PC-3 (cell line): ENCODE results near the gene IL25. TPM values are rescaled to one million over a fixed set of nuclear protein-coding genes. Genes with fewer than 3 reads are reported as not detected.

Experiments used
- ATAC-seq: fragments of 200-7000 bp; cut with Tn5 transposase; 2 replicates; pipeline ENCODE4 v1.9.1; 2020; ENCODE audit warnings: mild to moderate bottlenecking, moderate library complexity
- BruUV-seq: library from RNA; stranded (reverse); fragments of 400-500 nt; replicated peaks from 2 replicates; lab custom pipeline; 2021; lab: Mats Ljungman, UMichigan
- CTCF ChIA-PET: fragments of 300-600 bp; sonication (Branson Sonifier 250); formaldehyde crosslinking; loops from one replicate; lab custom pipeline; 2022; ENCODE audit warnings: antibody characterized with exemption; lab: Charles Lee
- POLR2A ChIA-PET: fragments of 300-600 bp; sonication (Branson Sonifier 250); formaldehyde crosslinking; loops from one replicate; lab custom pipeline; 2022; ENCODE audit warnings: antibody characterized with exemption; ENCODE audit not compliant: unreplicated experiment; lab: Charles Lee
- DNase-seq: peaks from one replicate; pipeline ENCODE4 v3.0.0-alpha.2; 2015
- H2AFZ ChIP-seq: fragments of 300-600 bp; sonication (generic); 2 replicates; pipeline ENCODE4 v1.6.0; 2016; ENCODE audit warnings: antibody characterized with exemption, low read length
- H3F3A ChIP-seq: fragments of 300-600 bp; sonication (generic); one replicate; pipeline ENCODE4 v1.6.0; 2017; ENCODE audit warnings: antibody characterized with exemption, low read length, control low read depth, mild to moderate bottlenecking; ENCODE audit not compliant: unreplicated experiment
- H3K27ac ChIP-seq: fragments of 300-600 bp; sonication (generic); 2 replicates; pipeline ENCODE4 v1.5.1; 2016; ENCODE audit warnings: mild to moderate bottlenecking, low read length
- H3K27me3 ChIP-seq: fragments of 300-600 bp; sonication (generic); 2 replicates; pipeline ENCODE4 v1.6.1; 2016; ENCODE audit warnings: low read length, mixed read lengths
- H3K36me3 ChIP-seq: fragments of 300-600 bp; sonication (generic); 2 replicates; pipeline ENCODE4 v1.6.1; 2016; ENCODE audit warnings: low read depth, mixed run types, low read length, mixed read lengths
- H3K4me1 ChIP-seq: fragments of 300-600 bp; sonication (generic); 2 replicates; pipeline ENCODE4 v1.5.1; 2016; ENCODE audit warnings: low read length; ENCODE audit not compliant: insufficient read depth
- H3K4me2 ChIP-seq: fragments of 300-600 bp; sonication (generic); 2 replicates; pipeline ENCODE4 v1.6.0; 2016; ENCODE audit warnings: low read length
- H3K4me3 ChIP-seq: fragments of 300-600 bp; sonication (generic); 2 replicates; pipeline ENCODE4 v1.5.1; 2016; ENCODE audit warnings: mild to moderate bottlenecking, low read length, mixed read lengths
- H3K79me2 ChIP-seq: fragments of 300-600 bp; sonication (generic); 2 replicates; pipeline ENCODE4 v1.6.1; 2017; ENCODE audit warnings: low read length, mixed read lengths
- H3K9ac ChIP-seq: fragments of 300-600 bp; sonication (generic); 2 replicates; pipeline ENCODE4 v1.6.0; 2016; ENCODE audit warnings: mild to moderate bottlenecking, low read length
- H3K9me2 ChIP-seq: fragments of 300-600 bp; sonication (generic); replicated peaks from 2 replicates; pipeline ENCODE4 v1.6.1; 2016; ENCODE audit warnings: mixed run types, low read length, mixed read lengths
- H3K9me3 ChIP-seq: fragments of 300-600 bp; sonication (generic); 2 replicates; pipeline ENCODE4 v1.6.1; 2016; ENCODE audit warnings: low read length, mixed read lengths
- H4K20me1 ChIP-seq: fragments of 300-600 bp; sonication (generic); 2 replicates; pipeline ENCODE4 v1.6.1; 2016; ENCODE audit warnings: low read length, mixed read lengths
- EZH2 ChIP-seq: fragments of 300-600 bp; sonication (generic); IDR thresholded peaks from one replicate; pipeline ENCODE4 v1.6.1; 2017; ENCODE audit warnings: antibody characterized with exemption, mild to moderate bottlenecking, low read length; ENCODE audit not compliant: unreplicated experiment
- EZH2phosphoT487 ChIP-seq: fragments of 300-600 bp; sonication (generic); IDR thresholded peaks from 2 replicates; pipeline ENCODE4 v1.6.1; 2018; ENCODE audit warnings: mild to moderate bottlenecking, antibody characterized with exemption, low read length, borderline replicate concordance
- intact Hi-C: fragments of 100-400 bp; cut with micrococcal nuclease; formaldehyde crosslinking; loops from 2 replicates; pipeline ENCODE4 v1.9.0; 2023
- total RNA-seq: library from RNA; depleted of rRNA; stranded (reverse); fragments of >200 nt; gene quantifications from 2 replicates; pipeline ENCODE4 v1.2.3, GENCODE V29; 2014
- TF ChIP-seq, protein P1 (sequence below): fragments of 300-600 bp; sonication (generic); conservative IDR thresholded peaks from 2 replicates; pipeline ENCODE4 v1.5.1; 2017; ENCODE audit warnings: antibody characterized with exemption, low read depth, mild to moderate bottlenecking, low read length

Gene IL25
- total RNA-seq, 1 experiment from 2014 or later: not detected

DNA sequence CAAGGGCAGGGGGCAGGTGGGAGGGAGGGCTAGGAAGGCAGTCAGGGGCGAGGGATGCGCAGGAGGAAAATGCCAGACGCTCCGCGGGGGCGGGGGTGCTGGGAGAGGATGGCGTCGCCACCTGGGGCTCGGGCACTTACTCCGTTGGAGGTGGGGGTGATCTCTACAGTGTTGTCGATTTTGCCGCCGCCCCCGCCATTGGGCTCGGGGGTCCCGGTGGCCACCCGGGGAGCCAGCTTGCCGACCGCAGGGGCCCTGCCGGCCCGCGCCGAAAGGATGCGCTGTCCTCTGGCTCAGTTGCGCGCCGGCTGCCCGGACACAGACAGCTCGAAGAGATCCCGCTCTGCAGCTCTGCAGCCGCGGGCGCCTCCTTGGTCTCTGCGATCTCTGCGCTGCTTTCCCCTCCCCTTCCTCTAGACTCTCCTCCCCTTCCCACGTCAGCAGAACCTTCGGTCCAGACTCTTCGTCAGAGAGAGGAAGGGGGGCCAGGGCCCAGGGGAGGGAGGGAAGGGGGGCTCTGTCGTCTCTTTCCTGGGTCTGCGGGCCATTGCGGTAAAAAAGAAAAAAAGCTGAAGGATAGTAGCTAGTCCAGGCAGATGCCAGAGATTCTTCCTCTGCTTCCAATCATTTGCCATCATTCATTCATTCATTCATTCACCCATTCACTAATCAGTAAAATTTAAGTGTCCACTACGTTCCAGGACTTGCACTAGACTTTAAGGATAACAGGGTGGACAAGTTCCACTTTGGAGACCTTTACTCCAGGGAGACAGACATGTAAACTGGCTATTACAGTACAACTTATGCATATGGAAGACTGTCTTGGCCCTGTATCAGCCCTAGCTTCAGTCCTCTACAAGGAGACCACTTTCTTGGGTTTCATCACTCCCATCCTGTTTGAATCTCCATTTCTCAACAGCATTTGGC is 19.8 kb upstream of the IL25 start, which contains the start of gene SLC22A17:
SLC22A17 (minus strand) TSS at position 382 of the 927 bp plus-strand sequence.
- Histone ChIP-seq H3K4me2 (peak within 1 kb of the TSS; percentile 91), H3K36me3 (no peaks in the 10 kb centered on the region), H3K79me2 (no peaks in the 10 kb centered on the region), H3K9ac (no peak within 1 kb of the TSS), H3K27me3 (peaks cover 48% of the 10 kb centered on the region), H3K9me3 (no peaks in the 10 kb centered on the region), H3K4me3 (peak within 1 kb of the TSS; percentile 70), H2AFZ (peak within 1 kb of the TSS; percentile 85), H3K9me2 (no peaks in the 10 kb centered on the region), H4K20me1 (no peaks in the 10 kb centered on the region), H3K27ac (no peak within 1 kb of the TSS), H3F3A (no peaks in the 10 kb centered on the region), H3K4me1 (no peaks in the 10 kb centered on the region)
- peak; percentile 72 for DNase-seq
- CTCF ChIA-PET: interaction anchor here (0.9 kb wide), 1 partner anchor 9 kb away, joined by 3 read pairs; no protein-coding TSS in a partner anchor
- intact Hi-C loops: no loop called here
- TF ChIP-seq EZH2: no peak
- TF ChIP-seq, protein P1, sequence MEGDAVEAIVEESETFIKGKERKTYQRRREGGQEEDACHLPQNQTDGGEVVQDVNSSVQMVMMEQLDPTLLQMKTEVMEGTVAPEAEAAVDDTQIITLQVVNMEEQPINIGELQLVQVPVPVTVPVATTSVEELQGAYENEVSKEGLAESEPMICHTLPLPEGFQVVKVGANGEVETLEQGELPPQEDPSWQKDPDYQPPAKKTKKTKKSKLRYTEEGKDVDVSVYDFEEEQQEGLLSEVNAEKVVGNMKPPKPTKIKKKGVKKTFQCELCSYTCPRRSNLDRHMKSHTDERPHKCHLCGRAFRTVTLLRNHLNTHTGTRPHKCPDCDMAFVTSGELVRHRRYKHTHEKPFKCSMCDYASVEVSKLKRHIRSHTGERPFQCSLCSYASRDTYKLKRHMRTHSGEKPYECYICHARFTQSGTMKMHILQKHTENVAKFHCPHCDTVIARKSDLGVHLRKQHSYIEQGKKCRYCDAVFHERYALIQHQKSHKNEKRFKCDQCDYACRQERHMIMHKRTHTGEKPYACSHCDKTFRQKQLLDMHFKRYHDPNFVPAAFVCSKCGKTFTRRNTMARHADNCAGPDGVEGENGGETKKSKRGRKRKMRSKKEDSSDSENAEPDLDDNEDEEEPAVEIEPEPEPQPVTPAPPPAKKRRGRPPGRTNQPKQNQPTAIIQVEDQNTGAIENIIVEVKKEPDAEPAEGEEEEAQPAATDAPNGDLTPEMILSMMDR: no peak
- TF ChIP-seq EZH2phosphoT487: no peak
- POLR2A ChIA-PET: no interaction called here
- ATAC-seq: peak; percentile 96
- BruUV-seq: no TSS peak

DNA sequence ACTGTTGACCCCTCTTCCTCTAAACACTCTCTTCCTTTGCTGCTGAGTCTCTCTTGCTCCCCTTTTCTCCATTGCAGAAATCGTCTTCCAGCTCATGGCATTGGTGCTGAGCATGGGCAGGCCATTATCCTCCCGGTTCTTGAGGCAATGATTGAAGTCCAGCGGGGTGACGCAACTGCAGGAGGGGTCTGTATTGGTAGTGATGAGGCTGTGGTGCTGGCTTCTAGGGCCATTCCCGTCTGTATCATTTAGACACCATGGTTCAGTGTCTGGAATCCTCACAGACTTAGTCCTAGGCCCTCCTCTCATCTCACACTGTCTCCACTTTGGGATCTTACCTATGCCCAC is 19.2 kb upstream of the IL25 start:
- H3K9me2 ChIP-seq: no peaks in the 10 kb centered on the region
- ChIA-PET POLR2A (no interaction called here), CTCF (interaction anchor here (0.9 kb wide), 1 partner anchor 9 kb away, joined by 3 read pairs; no protein-coding TSS in a partner anchor)
- H4K20me1 ChIP-seq: no peaks in the 10 kb centered on the region
- no peak overlapping the region for H3K27ac ChIP-seq
- no peak overlapping the region for H3K4me2 ChIP-seq
- H3K9ac ChIP-seq: no peak overlapping the region
- no TSS peak for BruUV-seq
- ATAC-seq (no peak), DNase-seq (no peak)
- intact Hi-C loops: no loop called here
- TF ChIP-seq, protein P1: no peak
- TF ChIP-seq EZH2phosphoT487: no peak
- H3K36me3 ChIP-seq: no peaks in the 10 kb centered on the region
- peaks cover 49% of the 10 kb centered on the region for H3K27me3 ChIP-seq
- no peaks in the 10 kb centered on the region for H3K79me2 ChIP-seq
- H2AFZ ChIP-seq: no peak overlapping the region
- no peaks in the 10 kb centered on the region for H3K4me1 ChIP-seq
- no peak overlapping the region for H3K4me3 ChIP-seq
- no peaks in the 10 kb centered on the region for H3F3A ChIP-seq
- H3K9me3 ChIP-seq: no peaks in the 10 kb centered on the region

DNA sequence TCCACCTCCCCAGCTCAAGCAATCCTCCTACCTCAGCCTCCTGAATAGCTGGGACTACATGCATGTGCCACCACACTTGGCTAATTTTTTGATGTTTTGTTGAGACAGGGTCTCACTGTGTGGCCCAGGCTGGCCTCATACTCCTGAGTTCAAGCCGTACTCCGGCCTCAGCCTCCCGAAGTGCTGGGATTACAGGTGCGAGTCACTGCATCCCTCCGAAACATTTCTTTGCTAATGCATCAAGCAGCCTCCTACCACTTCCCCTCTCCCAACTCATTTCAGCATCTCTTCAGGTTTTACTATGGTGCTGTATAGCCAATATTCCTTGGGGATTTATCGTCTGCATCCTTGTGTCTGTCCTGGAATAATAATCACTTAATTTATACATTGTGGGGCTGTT is 17.6 kb upstream of the IL25 start:
- no peaks in the 10 kb centered on the region for H3K9me2 ChIP-seq
- TF ChIP-seq, protein P1: no peak
- TF ChIP-seq EZH2phosphoT487: no peak
- TF ChIP-seq EZH2: no peak
- intact Hi-C loops: no loop called here
- H3K79me2 ChIP-seq: no peaks in the 10 kb centered on the region
- H4K20me1 ChIP-seq: no peaks in the 10 kb centered on the region
- no peaks in the 10 kb centered on the region for H3K36me3 ChIP-seq
- no peak for ATAC-seq
- H3K9ac ChIP-seq: no peak overlapping the region
- no peaks in the 10 kb centered on the region for H3K9me3 ChIP-seq
- no TSS peak for BruUV-seq
- no peak overlapping the region for H2AFZ ChIP-seq
- H3K27me3 ChIP-seq: peaks cover 49% of the 10 kb centered on the region
- no peak overlapping the region for H3K4me3 ChIP-seq
- ChIA-PET CTCF (no interaction called here), POLR2A (no interaction called here)
- H3K4me1 ChIP-seq: no peaks in the 10 kb centered on the region
- H3K4me2 ChIP-seq: no peak overlapping the region
- H3F3A ChIP-seq: no peaks in the 10 kb centered on the region
- no peak overlapping the region for H3K27ac ChIP-seq
- no peak for DNase-seq
